GM18502 (cell line): ENCODE results near the gene GNPTAB.
"Not testable (repeated sequence)": the region's sequence is repeated elsewhere in the genome, so short reads cannot be mapped to it uniquely, and the experiment has no call there.

Experiments used
- ATAC-seq: cut with Tn5 transposase; IDR thresholded peaks from one replicate; pipeline ENCODE4 v1.9.1; 2021; ENCODE audit warnings: mild to moderate bottlenecking; ENCODE audit not compliant: unreplicated experiment, poor library complexity

The GNPTAB gene

GRCh38 chr12:101743724-101744472 is 86.9 kb downstream of the GNPTAB start:
- peak; percentile 97 for ATAC-seq

- peak; percentile 2 for ATAC-seq
Measured at GRCh38 chr12:101743242-101743641, 87.5 kb downstream of the GNPTAB start.

GRCh38 chr12:101740980-101741379 is 89.8 kb downstream of the GNPTAB start:
- ATAC-seq: no peak

GRCh38 chr12:101740566-101740965 is 90.2 kb downstream of the GNPTAB start:
- no peak for ATAC-seq

- no peak for ATAC-seq
Measured at GRCh38 chr12:101738920-101739665, 91.7 kb downstream of the GNPTAB start, which contains the start of gene SYCP3. Gene SYCP3 (minus strand): TSS chr12:101739462. CDS start chr12:101737935, 1,527 bp downstream.

GRCh38 chr12:101737476-101737875 is 93.3 kb downstream of the GNPTAB start:
- no peak for ATAC-seq

- ATAC-seq: not testable (repeated sequence)
Measured at GRCh38 chr12:101734482-101734881, 96.3 kb downstream of the GNPTAB start.

GRCh38 chr12:101733166-101733565 is 97.6 kb downstream of the GNPTAB start:
- no peak for ATAC-seq

GRCh38 chr12:101732318-101732717 is 98.4 kb downstream of the GNPTAB start:
- ATAC-seq: no peak

GRCh38 chr12:101729842-101730241 is 100.9 kb downstream of the GNPTAB start:
- no peak for ATAC-seq

- ATAC-seq: no peak
Measured at GRCh38 chr12:101727098-101727497, 103.7 kb downstream of the GNPTAB start.

GRCh38 chr12:101722392-101722791 is 108.4 kb downstream of the GNPTAB start:
- ATAC-seq: no peak

- ATAC-seq: no peak
Measured at GRCh38 chr12:101720118-101720517, 110.6 kb downstream of the GNPTAB start.

- no peak for ATAC-seq
Measured at GRCh38 chr12:101719566-101719965, 111.2 kb downstream of the GNPTAB start.

GRCh38 chr12:101714877-101715444 is 115.8 kb downstream of the GNPTAB start:
- ATAC-seq: no peak

GRCh38 chr12:101713930-101714329 is 116.8 kb downstream of the GNPTAB start:
- ATAC-seq: no peak

GRCh38 chr12:101713059-101713682 is 117.6 kb downstream of the GNPTAB start:
- no peak for ATAC-seq

- ATAC-seq: no peak
Measured at GRCh38 chr12:101710288-101710687, 120.5 kb downstream of the GNPTAB start.

- no peak for ATAC-seq
Measured at GRCh38 chr12:101707131-101707782, 123.5 kb downstream of the GNPTAB start.

- ATAC-seq: no peak
Measured at GRCh38 chr12:101706403-101706802, 124.4 kb downstream of the GNPTAB start.
